GM23338 (cell line): ENCODE measurements around the gene PNKP. TPM values are rescaled to one million over a fixed set of nuclear protein-coding genes. Genes with fewer than 3 reads are reported as not detected.

Experiments used
- ATAC-seq: fragments of 200-7000 bp; cut with Tn5 transposase; 3 replicates; pipeline ENCODE4 v1.9.1; 2020
- DNase-seq: peaks from one replicate; pipeline ENCODE4 v3.0.0-alpha.2; 2015; ENCODE audit warnings: low spot score
- H2AFZ ChIP-seq: fragments of 200-600 bp; sonication (generic); 2 replicates; pipeline ENCODE4 v1.8.0; 2016; ENCODE audit warnings: antibody characterized with exemption, mild to moderate bottlenecking, moderate library complexity
- H3F3A ChIP-seq: fragments of 200-600 bp; sonication (generic); replicated peaks from 2 replicates; pipeline ENCODE4 v1.8.0; 2017; ENCODE audit warnings: antibody characterized with exemption, mixed run types, low read depth
- H3K27ac ChIP-seq: fragments of 200-600 bp; sonication (generic); 2 replicates; pipeline ENCODE4 v1.6.1; 2016; ENCODE audit warnings: low read depth
- H3K27me3 ChIP-seq: fragments of 200-600 bp; sonication (generic); 2 replicates; pipeline ENCODE4 v1.8.0; 2016; ENCODE audit warnings: mild to moderate bottlenecking, mixed run types, moderate library complexity; ENCODE audit not compliant: insufficient read depth
- H3K36me3 ChIP-seq: fragments of 200-600 bp; sonication (generic); 2 replicates; pipeline ENCODE4 v1.8.0; 2016; ENCODE audit warnings: mild to moderate bottlenecking; ENCODE audit not compliant: insufficient read depth
- H3K4me1 ChIP-seq: fragments of 200-600 bp; sonication (generic); 2 replicates; pipeline ENCODE4 v1.8.0; 2016; ENCODE audit warnings: mild to moderate bottlenecking, moderate library complexity; ENCODE audit not compliant: insufficient read depth
- H3K4me2 ChIP-seq: fragments of 200-600 bp; sonication (generic); 2 replicates; pipeline ENCODE4 v1.7.1; 2017; ENCODE audit warnings: mixed run types
- H3K4me3 ChIP-seq: fragments of 200-600 bp; sonication (generic); 2 replicates; pipeline ENCODE4 v1.6.1; 2016; ENCODE audit warnings: mixed run types
- H3K79me2 ChIP-seq: fragments of 200-600 bp; sonication (generic); replicated peaks from 2 replicates; pipeline ENCODE4 v1.8.0; 2017; ENCODE audit warnings: mild to moderate bottlenecking; ENCODE audit not compliant: insufficient read depth
- H3K9me2 ChIP-seq: fragments of 200-600 bp; sonication (generic); 2 replicates; pipeline ENCODE4 v1.8.0; 2017; ENCODE audit not compliant: insufficient read depth
- H4K20me1 ChIP-seq: fragments of 200-600 bp; sonication (generic); replicated peaks from 2 replicates; pipeline ENCODE4 v1.8.0; 2017; ENCODE audit warnings: mild to moderate bottlenecking; ENCODE audit not compliant: insufficient read depth
- H3K27ac Mint-ChIP-seq: 2 replicates; pipeline ENCODE4 v1.8.0; 2020; ENCODE audit warnings: inconsistent platforms, mild to moderate bottlenecking, moderate library complexity, mixed read lengths
- H3K27me3 Mint-ChIP-seq: 3 replicates; pipeline ENCODE4 v1.8.0; 2022; ENCODE audit warnings: low read depth, mild to moderate bottlenecking, moderate library complexity, mixed read lengths, inconsistent platforms; ENCODE audit not compliant: insufficient read depth, poor library complexity
- H3K36me3 Mint-ChIP-seq: 3 replicates; pipeline ENCODE4 v1.8.0; 2021; ENCODE audit warnings: low read depth, mild to moderate bottlenecking, inconsistent platforms, moderate library complexity, mixed read lengths
- H3K4me1 Mint-ChIP-seq: 3 replicates; pipeline ENCODE4 v1.8.0; 2020; ENCODE audit warnings: mild to moderate bottlenecking, inconsistent platforms, mixed read lengths
- H3K4me3 Mint-ChIP-seq: 3 replicates; pipeline ENCODE4 v1.8.0; 2021; ENCODE audit warnings: moderate library complexity, mild to moderate bottlenecking, inconsistent platforms, mixed read lengths
- H3K9me3 Mint-ChIP-seq: 3 replicates; pipeline ENCODE4 v1.8.0; 2020; ENCODE audit warnings: moderate library complexity, mild to moderate bottlenecking, inconsistent platforms, mixed read lengths
- CREB1 ChIP-seq: fragments of 250-450 bp; sonication (Bioruptor Pico); IDR thresholded peaks from 2 replicates; pipeline ENCODE4 v1.5.0; 2020; ENCODE audit warnings: low read depth, mild to moderate bottlenecking, moderate library complexity
- ETS1 ChIP-seq: IDR thresholded peaks from 2 replicates; pipeline ENCODE4 v1.6.1; 2016; ENCODE audit warnings: antibody characterized with exemption
- EZH2 ChIP-seq: fragments of 200-600 bp; sonication (generic); IDR thresholded peaks from one replicate; pipeline ENCODE4 v1.8.0; 2017; ENCODE audit warnings: antibody characterized with exemption, mild to moderate bottlenecking, low read depth; ENCODE audit not compliant: unreplicated experiment
- REST ChIP-seq: IDR thresholded peaks from one replicate; pipeline ENCODE4 v1.6.1; 2018; ENCODE audit warnings: antibody characterized with exemption; ENCODE audit not compliant: unreplicated experiment
- ZNF331 ChIP-seq: fragments of 250-450 bp; sonication (Bioruptor Pico); IDR thresholded peaks from 2 replicates; pipeline ENCODE4 v1.5.0; 2020; ENCODE audit warnings: low read depth, mild to moderate bottlenecking, moderate library complexity
- ZNF462 ChIP-seq: fragments of 250-450 bp; sonication (Bioruptor Pico); IDR thresholded peaks from 2 replicates; pipeline ENCODE4 v1.5.0; 2020; ENCODE audit warnings: mild to moderate bottlenecking, moderate library complexity
- polyA plus RNA-seq: library from polyadenylated mRNA; unstranded; fragments of >200 nt; fragmentation: Nextera tagmentation; extraction: Ambion mirVana; gene quantifications from 2 replicates; pipeline ENCODE4 v1.2.1, GENCODE V29; 2016
- total RNA-seq: library from RNA; depleted of rRNA; stranded (reverse); fragments of >200 nt; shearing (Covaris generic); gene quantifications from 2 replicates; pipeline ENCODE4 v1.2.3, GENCODE V29; 2014

Gene PNKP
- total and polyA plus RNA-seq, 2 experiments from 2014 or later, result 99.6 to 109 TPM

- no peak overlapping the region; the same call in 2 of the 3 replicates for H3K4me3 Mint-ChIP-seq
- no peak overlapping the region for H2AFZ ChIP-seq
- no peaks in the 10 kb centered on the region for H4K20me1 ChIP-seq
- peaks cover 17% of the 10 kb centered on the region; the same call in 1 of the 2 replicates for H3F3A ChIP-seq
- no peaks in the 10 kb centered on the region for H3K36me3 ChIP-seq
- peaks cover 15% of the 10 kb centered on the region for H3K4me1 Mint-ChIP-seq
- H3K36me3 Mint-ChIP-seq, result peaks cover 15% of the 10 kb centered on the region
- H3K27me3 ChIP-seq, result 0 out of 2 replicates have a peak, but pooled peaks cover 3% of the 10 kb centered on the region
- no peak overlapping the region for H3K27ac Mint-ChIP-seq
- no peak overlapping the region for H3K4me3 ChIP-seq
- H3K9me3 Mint-ChIP-seq, result peaks cover 5% of the 10 kb centered on the region
- H3K79me2 ChIP-seq, result no peaks in the 10 kb centered on the region
- ATAC-seq (no peak), DNase-seq (no peak)
- peaks cover 9% of the 10 kb centered on the region; the same call in 1 of the 2 replicates for H3K4me1 ChIP-seq
- H3K27ac ChIP-seq, result no peak overlapping the region
- no peak overlapping the region for H3K4me2 ChIP-seq
- no peaks in the 10 kb centered on the region for H3K9me2 ChIP-seq
- H3K27me3 Mint-ChIP-seq, result peaks cover 32% of the 10 kb centered on the region
- TF ChIP-seq ETS1 (no peak), EZH2 (no peak), ZNF462 (no peak), ZNF331 (CRISPR knock-in tag) (no peak)
Observed at GRCh38 chr19:49892716-49893115, 25.3 kb upstream of the PNKP start.

- no peak overlapping the region for H3K27ac Mint-ChIP-seq
- peaks cover 5% of the 10 kb centered on the region for H3K9me3 Mint-ChIP-seq
- Histone ChIP-seq H3F3A (peaks cover 24% of the 10 kb centered on the region; the same call in 1 of the 2 replicates), H3K9me2 (no peaks in the 10 kb centered on the region), H3K4me1 (peaks cover 9% of the 10 kb centered on the region; the same call in 1 of the 2 replicates), H3K27me3 (0 out of 2 replicates have a peak, but pooled peaks cover 3% of the 10 kb centered on the region), H3K27ac (no peak overlapping the region), H3K4me2 (peak overlapping the region; percentile 79), H2AFZ (peak overlapping the region; percentile 94), H3K4me3 (peak overlapping the region; percentile 53), H3K36me3 (no peaks in the 10 kb centered on the region), H3K79me2 (no peaks in the 10 kb centered on the region), H4K20me1 (no peaks in the 10 kb centered on the region; the same call in 1 of the 2 replicates)
- H3K36me3 Mint-ChIP-seq, result peaks cover 17% of the 10 kb centered on the region
- H3K27me3 Mint-ChIP-seq, result peaks cover 30% of the 10 kb centered on the region
- no peak for ATAC-seq
- no peak for DNase-seq
- peaks cover 9% of the 10 kb centered on the region for H3K4me1 Mint-ChIP-seq
- no peak for TF ChIP-seq REST
- TF ChIP-seq CREB1 (CRISPR knock-in tag), result no peak
- TF ChIP-seq ZNF331 (CRISPR knock-in tag), result no peak
- peak overlapping the region; percentile 60; the same call in 2 of the 3 replicates for H3K4me3 Mint-ChIP-seq
Observed at GRCh38 chr19:49891393-49891792, 24.0 kb upstream of the PNKP start.
